OCI-LY7 (cell line): ENCODE measurements around the gene UBE4B. TPM values are rescaled to one million over a fixed set of nuclear protein-coding genes. Genes with fewer than 3 reads are reported as not detected.
"Not testable (repeated sequence)": the region's sequence is repeated elsewhere in the genome, so short reads cannot be mapped to it uniquely, and the experiment has no call there.

ENCODE experiments used
- BruUV-seq: library from RNA; stranded (reverse); fragments of 400-500 nt; replicated peaks from 2 replicates; lab custom pipeline; 2021; lab: Mats Ljungman, UMichigan
- CTCF ChIA-PET: fragments of 300-600 bp; sonication (Branson Sonifier 250); formaldehyde crosslinking; loops from one replicate; lab custom pipeline; 2022; ENCODE audit warnings: antibody characterized with exemption; ENCODE audit not compliant: unreplicated experiment; lab: Charles Lee
- POLR2A ChIA-PET: fragments of 300-600 bp; sonication (Branson Sonifier 250); formaldehyde crosslinking; loops from one replicate; lab custom pipeline; 2022; ENCODE audit warnings: antibody characterized with exemption; lab: Charles Lee
- DNase-seq: peaks from one replicate; pipeline ENCODE4 v3.0.0-alpha.2; 2015; ENCODE audit warnings: low spot score
- H2AFZ ChIP-seq: fragments of 200-600 bp; sonication (generic), shearing (Covaris generic); 2 replicates; pipeline ENCODE4 v1.6.1; 2014; ENCODE audit warnings: mild to moderate bottlenecking, antibody characterized with exemption, low read length, moderate library complexity
- H3K27ac ChIP-seq: fragments of 200-600 bp; sonication (generic); 2 replicates; pipeline ENCODE4 v1.5.1; 2014; ENCODE audit warnings: mixed run types, low read depth, mild to moderate bottlenecking, moderate library complexity, low read length, inconsistent platforms; ENCODE audit not compliant: poor library complexity, severe bottlenecking
- H3K36me3 ChIP-seq: fragments of 200-600 bp; sonication (generic); 2 replicates; pipeline ENCODE4 v1.6.1; 2014; ENCODE audit warnings: mild to moderate bottlenecking, antibody characterized with exemption, low read length, moderate library complexity, mixed read lengths; ENCODE audit not compliant: insufficient read depth
- H3K4me1 ChIP-seq: fragments of 200-600 bp; sonication (generic); 2 replicates; pipeline ENCODE4 v1.5.1; 2014; ENCODE audit warnings: mild to moderate bottlenecking, low read length; ENCODE audit not compliant: insufficient read depth, poor library complexity, severe bottlenecking
- H3K4me2 ChIP-seq: fragments of 200-600 bp; sonication (generic); 2 replicates; pipeline ENCODE4 v1.6.1; 2014; ENCODE audit warnings: mild to moderate bottlenecking, low read length
- H3K4me3 ChIP-seq: fragments of 200-600 bp; sonication (generic); 2 replicates; pipeline ENCODE4 v1.5.1; 2014; ENCODE audit warnings: mild to moderate bottlenecking, low read depth, low read length; ENCODE audit not compliant: poor library complexity, severe bottlenecking
- H3K79me2 ChIP-seq: fragments of 200-600 bp; sonication (generic); 2 replicates; pipeline ENCODE4 v1.6.1; 2016; ENCODE audit warnings: low read depth, mild to moderate bottlenecking, low read length, moderate library complexity, mixed read lengths; ENCODE audit not compliant: insufficient read depth
- H3K9me2 ChIP-seq: fragments of 200-600 bp; sonication (generic); 2 replicates; pipeline ENCODE4 v1.6.1; 2016; ENCODE audit warnings: mild to moderate bottlenecking, low read length, mixed read lengths; ENCODE audit not compliant: insufficient read depth
- H3K9me3 ChIP-seq: fragments of 200-600 bp; sonication (generic); 2 replicates; pipeline ENCODE4 v1.6.1; 2014; ENCODE audit warnings: mild to moderate bottlenecking, mixed run types, low read length, mixed read lengths
- H4K20me1 ChIP-seq: fragments of 200-600 bp; sonication (generic); 2 replicates; pipeline ENCODE4 v1.6.1; 2014; ENCODE audit warnings: mild to moderate bottlenecking, antibody characterized with exemption, low read length, moderate library complexity, mixed read lengths; ENCODE audit not compliant: insufficient read depth
- CTCF ChIP-seq: fragments of 200-600 bp; sonication (generic); conservative IDR thresholded peaks from 2 replicates; pipeline ENCODE4 v1.5.1; 2014; ENCODE audit warnings: mild to moderate bottlenecking, antibody characterized with exemption, low read length, moderate library complexity, mixed read lengths
- EZH2phosphoT487 ChIP-seq: fragments of 200-600 bp; sonication (generic); IDR thresholded peaks from 2 replicates; pipeline ENCODE4 v1.6.1; 2018; ENCODE audit warnings: low read depth, borderline replicate concordance, mild to moderate bottlenecking, mixed run types, antibody characterized with exemption, low read length, moderate library complexity, mixed read lengths
- intact Hi-C: fragments of 100-400 bp; cut with micrococcal nuclease; formaldehyde crosslinking; loops from one replicate; pipeline ENCODE4 v1.10.0; 2022; ENCODE audit not compliant: unreplicated experiment
- total RNA-seq, 2 experiments: library from RNA; depleted of rRNA in 1 of 2; stranded (reverse); fragments of >200 nt in 1 of 2; shearing (Covaris generic) in 1 of 2; gene quantifications; 2 replicates each; pipeline ENCODE4 v1.2.3, GENCODE V29; 2014 to 2022

The UBE4B gene
- total RNA-seq, 2 experiments from 2014 or later, result 21.5 to 40.7 TPM

GRCh38 chr1:10027027-10027426 lies 5.7 kb upstream of the UBE4B start:
- ChIA-PET CTCF (no interaction called here), POLR2A (interaction anchor here (1.0 kb wide), 1 partner anchor 76 kb away, joined by 3 read pairs; no protein-coding TSS in a partner anchor)
- Histone ChIP-seq H3K4me3 (no peak overlapping the region), H3K9me2 (no peaks in the 10 kb centered on the region), H2AFZ (no peak overlapping the region), H4K20me1 (no peaks in the 10 kb centered on the region), H3K36me3 (no peaks in the 10 kb centered on the region), H3K79me2 (no peaks in the 10 kb centered on the region), H3K27ac (no peak overlapping the region), H3K9me3 (no peaks in the 10 kb centered on the region), H3K4me1 (peaks cover 2% of the 10 kb centered on the region), H3K4me2 (no peak overlapping the region)
- intact Hi-C loops, result no loop called here
- DNase-seq, result no peak
- TF ChIP-seq EZH2phosphoT487 (no peak), CTCF (no peak)
- no TSS peak for BruUV-seq

- BruUV-seq, POLR2A ChIA-PET, H3K4me3 ChIP-seq, H3K4me1 ChIP-seq, CTCF ChIA-PET, H3K9me3 ChIP-seq, DNase-seq, H3K36me3 ChIP-seq, H2AFZ ChIP-seq, H3K9me2 ChIP-seq, intact Hi-C loops, H3K4me2 ChIP-seq, H3K27ac ChIP-seq, H3K79me2 ChIP-seq, H4K20me1 ChIP-seq: not testable (repeated sequence)
Measured at GRCh38 chr1:10028956-10029500, 3.7 kb upstream of the UBE4B start.

- CTCF ChIA-PET, result no interaction called here
- no peak for TF ChIP-seq EZH2phosphoT487
- TF ChIP-seq CTCF, result no peak
Measured at GRCh38 chr1:10031461-10031860, 1.3 kb upstream of the UBE4B start.

More at GRCh38 chr1:10031461-10031860, 1.3 kb upstream of the UBE4B start:
- intact Hi-C loops, result loop anchor here (10.0 kb wide), 1 partner anchor 443 kb away; the partner anchor contains the start of genes DFFA and PEX14
- Histone ChIP-seq H3K9me3 (no peaks in the 10 kb centered on the region), H3K27ac (no peak overlapping the region), H3K9me2 (no peaks in the 10 kb centered on the region), H3K36me3 (peaks cover 6% of the 10 kb centered on the region; the same call in 1 of the 2 replicates), H2AFZ (no peak overlapping the region), H3K4me3 (no peak overlapping the region), H3K4me2 (no peak overlapping the region), H3K4me1 (peaks cover 16% of the 10 kb centered on the region), H3K79me2 (peaks cover 30% of the 10 kb centered on the region), H4K20me1 (peaks cover 10% of the 10 kb centered on the region; the same call in 1 of the 2 replicates)
- POLR2A ChIA-PET, result no interaction called here
- no TSS peak for BruUV-seq
- no peak for DNase-seq
